T-helper 2 cell treated with Interferon-gamma antibody and Interleukin-4, amounts not matched to agents 5 μg/mL and 100 μg/mL, for 36 hours (primary cell): ENCODE data around the gene TIMP2.
A peak's percentile ranks its signal among the peaks of the same experiment; 100 is the strongest.

Experiments used
- DNase-seq: peaks from one replicate; pipeline ENCODE4 v3.0.0; 2021; ENCODE audit warnings: low spot score
- H3K27ac Mint-ChIP-seq: one replicate; pipeline ENCODE4 v1.8.0; 2021; ENCODE audit warnings: mild to moderate bottlenecking, mixed read lengths
- H3K27me3 Mint-ChIP-seq: one replicate; pipeline ENCODE4 v1.8.0; 2021; ENCODE audit warnings: low read depth, mixed read lengths
- H3K36me3 Mint-ChIP-seq: one replicate; pipeline ENCODE4 v1.8.0; 2021; ENCODE audit warnings: low read depth, mixed read lengths
- H3K4me1 Mint-ChIP-seq: one replicate; pipeline ENCODE4 v1.8.0; 2021; ENCODE audit warnings: low read depth, mixed read lengths
- H3K4me3 Mint-ChIP-seq: one replicate; pipeline ENCODE4 v1.8.0; 2022; ENCODE audit warnings: mild to moderate bottlenecking, moderate library complexity, mixed read lengths
- H3K9me3 Mint-ChIP-seq: one replicate; pipeline ENCODE4 v1.8.0; 2021; ENCODE audit warnings: mixed read lengths

TIMP2 gene

DNA sequence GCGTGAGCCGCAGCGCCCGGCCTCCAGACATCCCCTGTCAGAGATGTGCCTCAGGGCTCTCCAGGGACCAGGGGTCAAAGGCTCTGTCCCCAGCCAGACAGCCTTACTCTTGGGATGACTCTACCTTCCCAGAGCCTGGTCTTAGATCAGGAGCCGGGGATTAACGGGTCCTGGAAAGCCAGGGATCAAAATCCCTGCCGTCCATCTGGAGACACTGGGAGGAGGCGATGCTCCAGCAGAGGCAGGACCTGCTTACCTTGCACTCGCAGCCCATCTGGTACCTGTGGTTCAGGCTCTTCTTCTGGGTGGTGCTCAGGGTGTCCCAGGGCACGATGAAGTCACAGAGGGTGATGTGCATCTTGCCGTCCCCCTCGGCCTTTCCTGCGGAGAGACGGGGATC lies 67.9 kb downstream of the TIMP2 start:
- H3K4me1 Mint-ChIP-seq, result no peaks in the 10 kb centered on the region
- no peak overlapping the region for H3K27ac Mint-ChIP-seq
- H3K4me3 Mint-ChIP-seq, result no peak overlapping the region
- no peaks in the 10 kb centered on the region for H3K9me3 Mint-ChIP-seq
- no peaks in the 10 kb centered on the region for H3K36me3 Mint-ChIP-seq
- H3K27me3 Mint-ChIP-seq, result no peaks in the 10 kb centered on the region
- DNase-seq, result no peak

DNA sequence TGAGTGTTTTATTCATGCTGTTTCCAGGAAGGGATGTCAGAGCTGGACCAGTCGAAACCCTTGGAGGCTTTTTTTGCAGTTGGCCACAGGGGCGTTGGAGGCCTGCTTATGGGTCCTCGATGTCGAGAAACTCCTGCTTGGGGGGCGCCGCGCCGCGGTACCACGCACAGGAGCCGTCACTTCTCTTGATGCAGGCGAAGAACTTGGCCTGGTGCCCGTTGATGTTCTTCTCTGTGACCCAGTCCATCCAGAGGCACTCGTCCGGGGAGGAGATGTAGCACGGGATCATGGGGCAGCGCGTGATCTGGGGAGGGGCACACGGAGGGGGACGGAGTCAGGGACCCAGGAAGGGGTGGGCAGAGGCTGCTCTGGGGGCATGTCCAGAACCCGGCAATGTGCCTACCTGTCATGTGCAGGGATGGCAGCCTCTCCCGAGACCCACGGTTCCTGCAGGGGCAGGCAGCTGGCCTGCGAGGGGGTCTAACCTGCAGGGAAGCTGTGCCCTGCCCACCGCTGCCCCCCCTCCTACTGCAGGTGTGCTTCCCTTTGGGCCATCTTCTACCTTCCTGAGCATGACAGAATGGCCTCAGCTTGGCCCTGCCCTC lies 69.5 kb downstream of the TIMP2 start:
- Mint-ChIP-seq H3K27ac (no peak overlapping the region), H3K27me3 (no peaks in the 10 kb centered on the region), H3K36me3 (no peaks in the 10 kb centered on the region), H3K9me3 (no peaks in the 10 kb centered on the region), H3K4me1 (no peaks in the 10 kb centered on the region), H3K4me3 (no peak overlapping the region)
- no peak for DNase-seq

DNA sequence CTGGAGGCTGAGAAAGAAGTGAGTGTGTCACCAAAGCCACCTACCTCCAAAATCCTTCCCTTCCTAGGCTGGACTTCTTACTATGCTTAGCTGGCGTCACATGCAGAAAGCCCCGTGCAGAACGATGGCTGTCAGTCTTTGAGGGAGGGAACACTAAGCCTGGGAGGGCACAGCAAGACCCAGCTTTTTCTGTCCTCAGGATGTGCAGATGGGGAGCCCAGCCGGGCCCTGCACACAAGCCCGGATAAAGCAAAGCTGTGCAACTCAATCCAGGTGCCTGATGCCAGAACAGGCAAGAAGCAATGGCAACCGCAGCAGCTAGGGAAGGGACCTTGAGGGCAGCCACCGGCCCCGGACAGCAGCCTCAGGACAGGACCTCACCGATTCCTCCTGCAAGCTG lies 70.7 kb downstream of the TIMP2 start:
- H3K36me3 Mint-ChIP-seq, result no peaks in the 10 kb centered on the region
- H3K4me1 Mint-ChIP-seq, result no peaks in the 10 kb centered on the region
- H3K27ac Mint-ChIP-seq, result no peak overlapping the region
- no peak for DNase-seq
- H3K4me3 Mint-ChIP-seq, result no peak overlapping the region
- H3K9me3 Mint-ChIP-seq, result no peaks in the 10 kb centered on the region
- H3K27me3 Mint-ChIP-seq, result no peaks in the 10 kb centered on the region

DNA sequence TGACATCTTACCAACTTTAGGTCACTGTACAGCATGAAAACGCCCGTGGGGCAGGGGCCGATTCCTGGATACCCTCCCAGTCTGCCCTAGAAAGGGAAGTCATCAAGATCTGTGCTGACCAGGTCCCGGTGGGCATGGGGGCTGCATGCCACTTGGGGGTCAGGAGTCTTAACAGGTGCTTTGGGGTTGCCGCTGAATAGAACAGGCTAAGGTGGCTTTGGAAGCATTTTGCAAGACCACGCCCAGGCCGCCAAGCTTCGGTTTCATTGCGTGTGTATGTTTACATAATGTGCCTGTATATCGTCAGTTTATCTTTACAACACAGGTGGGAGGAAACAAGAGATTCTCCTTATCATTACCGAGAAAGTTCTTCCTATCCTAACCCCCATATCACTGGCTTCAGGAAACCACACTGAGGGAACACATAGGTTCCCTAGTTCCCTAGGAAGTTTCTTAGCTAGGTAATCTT lies 71.2 kb downstream of the TIMP2 start:
- Mint-ChIP-seq H3K27me3 (no peaks in the 10 kb centered on the region), H3K4me3 (no peak overlapping the region), H3K9me3 (no peaks in the 10 kb centered on the region), H3K36me3 (no peaks in the 10 kb centered on the region), H3K4me1 (no peaks in the 10 kb centered on the region), H3K27ac (no peak overlapping the region)
- no peak for DNase-seq

DNA sequence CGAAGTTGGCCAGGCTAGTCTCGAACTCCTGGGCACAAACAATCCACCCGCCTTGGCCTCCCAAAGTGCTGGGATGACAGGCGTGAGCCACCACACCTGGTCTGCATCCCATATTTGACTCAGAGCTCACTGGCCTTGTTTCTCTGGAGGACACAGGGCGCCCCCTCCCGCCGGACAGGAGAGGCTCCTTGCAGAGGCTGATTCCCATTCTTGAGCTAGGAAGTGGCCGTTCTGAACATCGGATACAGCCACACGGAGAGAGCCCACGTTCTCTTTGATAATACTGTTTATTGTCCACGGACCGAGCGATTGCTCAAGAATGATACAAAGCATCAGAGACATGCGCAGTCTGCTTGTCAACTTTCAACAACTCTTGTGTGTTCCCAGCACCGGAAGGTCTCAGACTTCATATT lies 72.5 kb downstream of the TIMP2 start:
- Mint-ChIP-seq H3K9me3 (no peaks in the 10 kb centered on the region), H3K4me3 (no peak overlapping the region), H3K4me1 (no peaks in the 10 kb centered on the region), H3K27me3 (no peaks in the 10 kb centered on the region), H3K36me3 (no peaks in the 10 kb centered on the region), H3K27ac (no peak overlapping the region)
- no peak for DNase-seq

DNA sequence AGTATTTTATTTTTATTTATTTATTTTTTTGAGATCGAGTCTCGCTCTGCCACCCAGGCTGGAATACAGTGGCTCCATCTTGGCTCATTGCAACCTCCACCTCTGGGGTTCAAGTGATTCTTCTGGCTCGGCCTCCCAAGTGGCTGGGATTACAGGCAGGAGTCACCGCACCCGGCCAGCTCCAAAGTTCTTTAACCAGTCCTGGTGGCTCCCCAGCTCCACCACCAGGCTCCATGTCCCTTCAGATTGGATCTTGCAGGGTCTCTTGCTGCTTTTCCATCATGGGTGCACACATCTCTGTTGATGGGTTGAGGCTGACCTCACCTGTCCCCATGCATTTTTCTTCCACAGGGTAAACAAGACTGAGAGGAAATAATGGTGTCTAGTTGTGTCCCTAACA lies 76.2 kb downstream of the TIMP2 start:
- no peak overlapping the region for H3K4me3 Mint-ChIP-seq
- no peak overlapping the region for H3K27ac Mint-ChIP-seq
- DNase-seq, result no peak
- no peaks in the 10 kb centered on the region for H3K9me3 Mint-ChIP-seq
- no peaks in the 10 kb centered on the region for H3K4me1 Mint-ChIP-seq
- no peaks in the 10 kb centered on the region for H3K36me3 Mint-ChIP-seq
- no peaks in the 10 kb centered on the region for H3K27me3 Mint-ChIP-seq

DNA sequence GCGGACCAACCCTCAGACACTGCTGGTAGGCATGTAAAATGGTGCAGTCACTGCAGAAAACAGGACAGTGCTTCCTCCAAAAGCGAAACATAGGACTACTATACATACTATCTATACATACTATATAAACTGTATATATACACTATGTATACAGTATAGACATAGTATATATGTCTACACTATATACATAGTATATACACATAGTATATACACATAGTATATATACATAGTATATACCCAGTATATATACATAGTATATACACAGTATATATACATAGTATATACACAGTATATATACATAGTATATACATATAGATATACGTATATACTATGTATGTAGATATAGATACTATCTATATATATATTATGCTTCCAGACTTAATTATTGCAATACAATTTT lies 78.1 kb downstream of the TIMP2 start:
- Mint-ChIP-seq H3K27me3 (no peaks in the 10 kb centered on the region), H3K36me3 (no peaks in the 10 kb centered on the region), H3K4me1 (peaks cover 10% of the 10 kb centered on the region), H3K27ac (no peak overlapping the region), H3K4me3 (no peak overlapping the region), H3K9me3 (no peaks in the 10 kb centered on the region)
- DNase-seq, result no peak

DNA sequence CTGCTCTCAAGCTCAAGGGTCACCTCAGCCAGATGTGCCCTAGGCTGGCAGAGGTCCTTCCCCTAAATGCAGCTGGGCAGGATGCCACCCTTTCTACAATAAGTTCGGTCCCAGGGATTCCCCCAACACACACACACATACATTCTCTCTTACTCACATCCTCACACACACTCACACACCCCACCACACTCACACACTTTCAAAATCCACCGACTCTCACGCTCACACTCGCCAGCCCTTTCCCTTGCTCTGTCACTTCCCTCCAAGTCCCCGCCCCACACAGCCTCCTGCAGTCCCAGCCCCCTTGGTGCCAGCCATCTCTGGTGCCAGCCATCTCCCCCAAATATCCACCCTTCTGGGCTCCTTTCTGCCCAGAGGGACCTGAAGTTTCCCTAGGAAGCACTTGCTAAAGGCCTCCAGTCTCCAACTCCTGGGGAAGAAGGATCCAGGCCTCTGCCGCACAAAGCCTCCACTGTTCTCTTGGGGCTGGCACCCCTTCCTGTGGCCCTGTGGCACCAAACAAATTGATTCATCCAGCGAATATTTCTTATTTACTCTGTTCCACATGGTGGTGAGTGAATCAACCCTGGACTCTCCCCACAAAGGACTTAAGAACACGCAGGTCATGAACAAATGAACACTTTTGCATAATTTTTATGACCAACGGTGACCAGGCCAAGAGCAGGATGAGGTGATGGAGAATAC lies 80.7 kb downstream of the TIMP2 start:
- Mint-ChIP-seq H3K36me3 (peaks cover 3% of the 10 kb centered on the region), H3K4me3 (no peak overlapping the region), H3K9me3 (no peaks in the 10 kb centered on the region), H3K27ac (peak overlapping the region; percentile 65), H3K27me3 (no peaks in the 10 kb centered on the region), H3K4me1 (peaks cover 17% of the 10 kb centered on the region)
- no peak for DNase-seq

DNA sequence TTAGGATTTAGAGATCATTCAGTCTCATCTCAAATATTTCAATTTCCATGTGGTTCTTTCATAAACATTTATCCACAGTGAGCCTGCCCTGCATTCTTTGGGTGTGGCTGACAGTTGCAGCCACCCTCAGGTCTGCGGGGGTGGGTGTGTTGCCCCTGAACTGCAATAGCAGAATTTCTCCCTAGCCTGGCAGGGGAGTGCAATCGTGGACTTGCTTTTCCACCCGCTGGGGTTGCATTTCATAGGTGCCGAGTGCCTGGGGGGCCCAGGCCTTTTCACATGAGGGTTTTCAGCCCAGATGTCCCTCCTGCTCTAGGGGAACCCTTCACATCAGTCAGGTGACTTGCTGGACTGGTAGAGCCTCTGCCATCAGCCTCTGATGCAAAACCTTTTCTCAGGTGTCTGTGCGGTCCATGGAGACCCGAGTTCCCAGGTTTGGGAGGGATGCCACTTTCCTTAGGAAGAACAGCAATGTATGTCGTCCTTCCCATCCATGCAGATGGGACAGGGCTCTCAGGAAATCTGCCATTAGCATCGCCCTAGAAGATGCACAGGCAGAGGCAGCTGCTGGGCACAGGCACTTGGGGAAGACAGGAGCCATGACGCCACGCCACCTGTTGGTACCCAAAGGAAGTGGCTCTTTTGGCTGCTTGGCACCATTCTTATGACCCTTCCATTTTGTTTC lies 82.2 kb downstream of the TIMP2 start:
- no peak overlapping the region for H3K27ac Mint-ChIP-seq
- H3K4me3 Mint-ChIP-seq, result no peak overlapping the region
- DNase-seq, result peak; percentile 40
- no peaks in the 10 kb centered on the region for H3K27me3 Mint-ChIP-seq
- peaks cover 28% of the 10 kb centered on the region for H3K4me1 Mint-ChIP-seq
- H3K36me3 Mint-ChIP-seq, result peaks cover 10% of the 10 kb centered on the region
- no peaks in the 10 kb centered on the region for H3K9me3 Mint-ChIP-seq

DNA sequence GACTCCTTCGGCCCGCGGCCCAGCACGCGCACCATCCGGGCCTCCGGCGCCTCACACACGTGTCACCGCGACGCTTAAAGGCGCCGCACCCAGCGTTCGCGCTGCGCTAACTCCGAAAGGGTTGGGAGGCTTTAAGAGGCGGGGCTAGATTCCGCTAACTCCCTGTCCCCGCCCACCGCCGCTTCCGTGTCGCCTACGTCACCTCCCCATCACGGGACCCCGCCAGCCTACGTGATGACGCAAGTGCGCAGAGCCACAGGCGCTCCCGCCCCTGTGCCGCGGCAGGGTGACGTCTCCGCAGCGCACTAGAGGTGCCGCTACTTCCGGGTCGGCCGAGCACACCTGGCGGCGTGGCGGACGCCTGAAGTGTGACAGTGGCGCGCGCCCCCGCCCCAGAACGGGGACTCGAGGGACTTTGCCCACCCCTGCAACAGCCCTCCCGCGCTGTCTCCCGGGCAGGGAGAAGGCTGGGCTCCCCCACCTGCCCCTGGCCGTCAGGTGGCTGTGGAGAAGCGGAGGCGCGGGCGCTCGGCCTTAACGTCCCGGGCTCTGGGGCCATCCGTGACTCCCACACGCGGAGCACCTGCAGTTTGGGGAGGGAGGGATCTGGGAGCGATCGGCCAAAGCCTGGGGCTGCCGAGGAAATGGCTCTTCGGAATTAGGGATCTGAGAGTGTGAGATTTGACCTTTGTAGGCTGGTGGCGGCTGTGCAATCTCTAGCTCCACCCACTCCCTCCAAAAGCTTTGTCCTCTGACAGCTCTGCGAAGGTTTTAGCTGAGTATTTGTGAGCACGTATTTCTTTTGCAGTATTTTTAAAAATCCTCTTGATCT lies 84.2 kb downstream of the TIMP2 start, which contains the start of gene USP36:
Gene USP36, minus strand, starts transcription at position 35 of the 832 bp plus-strand sequence. CDS start 4,451 bp downstream, outside the sequence.
- Mint-ChIP-seq H3K9me3 (no peaks in the 10 kb centered on the region), H3K27me3 (no peaks in the 10 kb centered on the region), H3K4me1 (peaks cover 30% of the 10 kb centered on the region), H3K27ac (peak within 1 kb of the TSS; percentile 96), H3K4me3 (peak within 1 kb of the TSS; percentile 95), H3K36me3 (peaks cover 24% of the 10 kb centered on the region)
- peak; percentile 99 for DNase-seq

DNA sequence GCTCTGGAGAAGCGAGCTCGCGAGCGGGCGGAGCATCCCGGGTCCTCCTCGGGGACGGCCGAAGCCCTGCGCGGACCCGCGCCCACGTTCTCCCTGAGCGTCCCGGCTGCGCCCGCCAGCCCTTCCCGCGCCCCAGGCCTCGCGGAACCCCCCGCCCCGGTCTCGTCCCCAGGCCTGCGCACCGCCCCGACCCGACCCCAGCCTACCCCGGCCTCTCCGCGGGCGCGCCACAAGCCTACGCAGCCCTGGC lies 84.7 kb downstream of the TIMP2 start:
- H3K36me3 Mint-ChIP-seq, result peaks cover 28% of the 10 kb centered on the region
- no peaks in the 10 kb centered on the region for H3K27me3 Mint-ChIP-seq

DNA sequence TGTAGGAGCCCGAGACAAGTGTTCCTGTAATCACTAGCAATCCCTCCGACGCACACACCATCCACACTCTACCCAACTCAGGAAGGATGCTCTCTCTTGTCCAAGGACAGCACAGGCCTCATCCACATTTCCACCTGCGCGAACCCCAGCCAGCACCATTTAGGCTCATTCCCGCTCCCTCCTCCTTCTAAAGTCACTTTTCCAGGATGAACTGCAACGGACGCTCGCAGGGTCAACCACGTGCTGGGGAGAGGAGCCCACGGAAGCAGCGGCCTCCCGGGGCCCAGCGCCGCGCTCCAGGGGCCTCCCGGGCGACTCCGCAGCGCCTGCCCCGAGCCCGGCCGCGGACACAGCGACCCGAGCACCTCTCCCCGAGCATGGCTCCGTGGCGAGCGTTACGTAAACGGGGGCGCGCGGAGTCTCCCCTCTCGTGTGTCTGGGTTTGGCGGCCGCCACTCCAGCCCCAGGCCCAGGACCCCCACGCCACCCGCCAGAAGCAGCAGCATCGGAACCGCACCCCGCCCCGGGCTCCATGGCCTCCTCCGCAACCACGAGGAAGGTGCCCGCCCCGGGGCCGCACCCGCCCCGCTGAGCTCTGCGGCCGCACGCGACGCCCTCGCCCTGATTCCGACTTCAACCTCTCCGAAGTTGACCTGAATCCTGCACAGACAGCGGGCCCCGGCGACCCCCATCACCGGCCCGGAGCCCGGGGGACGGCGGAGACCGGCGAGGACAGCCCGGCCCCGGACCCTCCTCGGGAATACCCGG lies 85.2 kb downstream of the TIMP2 start:
- H3K9me3 Mint-ChIP-seq, result no peaks in the 10 kb centered on the region
- peaks cover 33% of the 10 kb centered on the region for H3K36me3 Mint-ChIP-seq
- H3K4me1 Mint-ChIP-seq, result peaks cover 30% of the 10 kb centered on the region
- H3K4me3 Mint-ChIP-seq, result peak overlapping the region; percentile 95
- no peaks in the 10 kb centered on the region for H3K27me3 Mint-ChIP-seq
- DNase-seq, result peak; percentile 63
- peak overlapping the region; percentile 96 for H3K27ac Mint-ChIP-seq

More for the DNA sequence above, 84.7 kb downstream of the TIMP2 start:
- peak overlapping the region; percentile 83 for H3K4me3 Mint-ChIP-seq
- no peaks in the 10 kb centered on the region for H3K9me3 Mint-ChIP-seq
- H3K4me1 Mint-ChIP-seq, result peaks cover 30% of the 10 kb centered on the region
- H3K27ac Mint-ChIP-seq, result peak overlapping the region; percentile 90
- DNase-seq, result no peak

DNA sequence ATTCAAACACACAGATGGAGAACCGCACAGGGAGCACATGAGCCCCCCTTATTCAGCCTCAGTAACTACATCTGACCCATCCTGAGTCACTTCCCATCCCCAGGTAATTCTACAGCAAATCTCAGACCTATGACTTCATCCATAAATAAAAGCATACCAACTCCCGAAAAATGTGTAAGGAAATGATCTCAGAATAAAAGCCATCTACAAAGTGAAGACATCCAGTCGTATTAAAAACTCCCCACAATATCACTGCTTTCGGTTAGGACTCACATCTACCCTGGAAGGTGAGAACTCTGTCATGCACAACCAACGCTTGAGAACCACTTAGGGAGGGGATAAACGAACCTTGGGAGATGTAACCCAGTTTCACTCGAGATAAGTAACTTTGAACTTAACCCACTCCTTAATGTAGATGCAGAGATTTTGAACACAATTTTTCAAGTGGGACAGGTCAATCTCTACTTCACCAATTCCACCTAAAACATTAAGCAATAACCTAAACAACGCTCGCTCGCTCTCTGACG lies 85.9 kb downstream of the TIMP2 start:
- no peak for DNase-seq
- Mint-ChIP-seq H3K4me1 (peaks cover 30% of the 10 kb centered on the region), H3K9me3 (no peaks in the 10 kb centered on the region), H3K36me3 (peaks cover 34% of the 10 kb centered on the region), H3K27me3 (no peaks in the 10 kb centered on the region), H3K27ac (peak overlapping the region; percentile 96), H3K4me3 (peak overlapping the region; percentile 95)
